HG02852 (cell line): ENCODE data around the gene SHLD2.
"Not testable (repeated sequence)": the region's sequence is repeated elsewhere in the genome, so short reads cannot be mapped to it uniquely, and the experiment has no call there.

Source experiments
- ATAC-seq: cut with Tn5 transposase; IDR thresholded peaks from one replicate; pipeline ENCODE4 v1.9.1; 2021; ENCODE audit warnings: mild to moderate bottlenecking, moderate library complexity; ENCODE audit not compliant: unreplicated experiment

Gene SHLD2

DNA sequence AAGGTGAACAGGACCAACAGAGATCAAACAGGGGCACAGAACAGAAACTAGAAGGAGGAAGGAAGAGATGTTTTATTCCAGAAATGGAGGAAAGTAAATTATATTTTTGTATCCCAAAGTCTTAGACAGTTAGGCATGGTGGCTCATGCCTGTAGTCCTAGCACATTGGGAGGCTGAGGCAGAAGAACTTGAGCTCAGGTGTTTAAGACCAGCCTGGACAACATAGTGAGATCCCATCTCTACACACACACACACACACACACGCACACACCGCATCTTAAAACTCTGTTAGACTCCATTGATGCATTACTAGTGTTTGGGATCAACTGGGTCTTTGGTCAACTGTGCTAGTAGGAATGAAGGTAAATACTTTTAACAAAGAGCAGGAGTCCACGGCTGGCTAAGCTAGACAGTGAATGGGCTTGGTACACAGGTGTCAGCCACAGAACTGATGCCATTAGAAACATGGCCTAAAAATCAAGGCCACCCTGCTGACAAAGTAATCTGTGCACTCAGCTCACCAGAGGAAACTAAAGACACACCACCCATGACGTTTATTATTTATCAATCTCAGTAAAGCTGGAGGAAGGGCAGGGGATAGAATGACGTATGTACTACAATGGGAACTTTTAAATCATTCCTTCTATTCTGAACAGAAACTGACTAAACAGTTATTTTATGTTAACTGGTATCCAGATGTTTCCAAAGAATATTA, 11.3 kb upstream of the SHLD2 start:
- ATAC-seq: not testable (repeated sequence)

DNA sequence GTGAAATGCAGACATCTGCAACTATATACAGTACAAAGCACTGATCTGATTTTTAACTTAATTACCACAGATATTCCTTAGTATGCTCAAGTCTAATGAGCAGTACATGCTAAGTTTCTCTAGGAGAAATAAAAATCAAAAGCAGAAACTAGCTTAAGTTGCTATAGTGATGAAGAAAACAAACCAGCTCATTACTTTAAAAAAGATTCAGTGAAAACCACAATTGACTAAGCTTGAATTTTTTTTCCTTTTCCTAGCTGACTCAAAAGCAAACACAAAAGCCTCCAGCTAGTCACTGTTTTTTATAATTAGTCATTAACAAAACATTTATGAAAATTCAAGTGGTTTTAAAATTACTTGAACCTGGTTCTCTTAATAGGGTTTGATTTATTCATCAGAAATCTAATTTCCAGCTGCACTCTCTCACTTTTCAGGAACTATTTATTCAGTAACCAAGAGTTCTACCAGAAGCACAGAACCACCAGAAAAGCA, 10.7 kb upstream of the SHLD2 start:
- not testable (repeated sequence) for ATAC-seq

- no peak for ATAC-seq
Measured at GRCh38 chr10:87085537-87085936, 9.5 kb upstream of the SHLD2 start.

DNA sequence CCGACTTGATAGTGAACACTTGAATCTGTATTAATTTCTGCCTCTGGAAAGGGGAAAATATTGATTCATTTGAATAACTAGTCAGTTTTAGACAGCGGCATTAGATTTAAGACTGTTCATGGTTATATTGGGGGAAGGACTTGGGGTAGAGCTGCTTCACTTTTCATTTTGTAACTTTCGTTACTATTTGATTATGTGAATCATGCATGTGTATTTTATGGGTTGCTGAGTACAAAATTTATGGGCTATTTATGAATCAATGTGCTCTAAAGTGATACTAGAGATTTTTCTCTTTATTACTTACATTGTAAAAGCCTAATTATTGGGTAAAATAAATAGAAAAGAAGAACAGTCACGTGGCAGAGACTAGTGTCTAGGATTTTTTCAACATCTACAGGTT, 5.3 kb upstream of the SHLD2 start:
- no peak for ATAC-seq

- ATAC-seq: no peak
Measured at GRCh38 chr10:87090779-87091178, 4.2 kb upstream of the SHLD2 start.

DNA sequence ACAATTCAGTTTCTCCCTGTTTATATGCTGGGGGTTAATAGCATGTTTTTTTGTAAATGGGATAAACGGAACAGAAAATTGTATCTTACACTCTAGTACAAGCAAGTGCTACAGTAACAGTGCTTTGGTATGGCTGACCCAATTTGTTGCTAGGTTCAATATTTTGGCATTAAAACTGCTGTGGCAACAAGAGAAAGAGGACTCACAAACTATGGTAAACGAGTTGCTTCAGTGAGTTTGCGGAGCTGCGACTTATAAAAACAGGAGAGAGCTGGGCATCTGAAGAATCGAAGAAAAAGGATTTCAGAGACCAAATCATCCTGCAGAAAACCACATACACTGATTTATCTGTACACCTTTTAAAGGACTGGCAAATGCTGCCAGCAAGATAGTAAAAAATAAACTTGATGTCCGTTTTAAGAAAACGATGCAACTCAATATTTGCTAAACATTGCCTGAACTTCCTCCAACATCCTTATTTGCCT, 2.6 kb upstream of the SHLD2 start:
- ATAC-seq: no peak

GRCh38 chr10:87092861-87093631, 2.0 kb upstream of the SHLD2 start:
- no peak for ATAC-seq

DNA sequence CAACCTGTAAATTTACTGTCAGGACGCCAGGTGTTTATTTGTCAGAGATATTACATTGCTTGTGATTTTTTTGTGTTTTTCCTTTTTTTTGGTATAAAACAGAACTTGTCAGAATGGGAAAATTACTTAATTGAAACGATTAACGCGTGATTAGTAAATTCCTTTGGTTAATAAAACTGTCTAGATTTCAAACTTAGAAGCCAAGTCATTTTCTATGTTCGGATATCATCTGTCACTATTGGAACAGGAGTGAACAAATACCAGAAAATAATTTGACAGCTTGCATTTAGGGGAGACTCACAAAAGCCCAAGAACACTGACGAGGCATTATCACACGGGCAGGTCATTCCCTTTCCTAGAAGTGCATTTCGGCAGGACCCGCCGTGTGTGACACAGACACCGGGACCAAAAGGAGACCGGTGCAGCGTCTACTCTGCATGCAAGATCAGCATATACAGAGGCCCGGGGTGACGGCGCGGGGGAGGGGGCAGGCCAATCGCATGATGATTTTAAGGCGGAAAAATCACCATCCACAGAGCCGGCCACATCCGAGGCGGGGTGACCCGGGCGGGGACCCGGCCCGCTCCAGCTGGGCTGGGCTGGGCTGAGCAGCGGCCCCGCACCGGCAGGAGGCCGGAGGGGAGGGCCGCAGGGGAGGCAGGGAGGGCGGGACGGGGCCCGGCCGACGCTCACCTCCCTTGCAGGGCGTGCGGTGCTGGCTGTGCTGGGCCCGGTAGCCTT, 1.2 kb upstream of the SHLD2 start:
- ATAC-seq: peak; percentile 23

GRCh38 chr10:87095236-87095945, 385 bp downstream of the SHLD2 start:
- peak; percentile 62 for ATAC-seq

DNA sequence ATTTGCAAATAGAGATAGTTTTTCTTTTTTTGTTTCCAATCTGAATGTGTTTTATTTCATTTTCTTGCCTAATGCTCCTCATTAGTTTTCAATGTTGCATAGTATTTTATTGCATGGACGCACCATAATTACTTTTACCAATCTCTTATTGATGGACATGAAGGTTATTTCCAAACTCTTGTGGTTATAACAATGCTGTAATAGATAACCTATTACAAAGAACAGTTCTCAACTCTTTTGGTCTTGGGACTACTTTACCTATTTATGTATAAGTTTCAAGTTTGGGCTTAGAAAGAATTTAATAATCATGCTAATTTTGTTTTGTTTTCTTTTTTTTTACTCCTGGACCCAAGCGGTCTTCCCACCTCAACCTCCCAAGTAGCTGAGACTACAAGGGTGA, 7.0 kb downstream of the SHLD2 start:
- ATAC-seq: no peak

- not testable (repeated sequence) for ATAC-seq
Measured at GRCh38 chr10:87104727-87105126, 9.7 kb downstream of the SHLD2 start.

DNA sequence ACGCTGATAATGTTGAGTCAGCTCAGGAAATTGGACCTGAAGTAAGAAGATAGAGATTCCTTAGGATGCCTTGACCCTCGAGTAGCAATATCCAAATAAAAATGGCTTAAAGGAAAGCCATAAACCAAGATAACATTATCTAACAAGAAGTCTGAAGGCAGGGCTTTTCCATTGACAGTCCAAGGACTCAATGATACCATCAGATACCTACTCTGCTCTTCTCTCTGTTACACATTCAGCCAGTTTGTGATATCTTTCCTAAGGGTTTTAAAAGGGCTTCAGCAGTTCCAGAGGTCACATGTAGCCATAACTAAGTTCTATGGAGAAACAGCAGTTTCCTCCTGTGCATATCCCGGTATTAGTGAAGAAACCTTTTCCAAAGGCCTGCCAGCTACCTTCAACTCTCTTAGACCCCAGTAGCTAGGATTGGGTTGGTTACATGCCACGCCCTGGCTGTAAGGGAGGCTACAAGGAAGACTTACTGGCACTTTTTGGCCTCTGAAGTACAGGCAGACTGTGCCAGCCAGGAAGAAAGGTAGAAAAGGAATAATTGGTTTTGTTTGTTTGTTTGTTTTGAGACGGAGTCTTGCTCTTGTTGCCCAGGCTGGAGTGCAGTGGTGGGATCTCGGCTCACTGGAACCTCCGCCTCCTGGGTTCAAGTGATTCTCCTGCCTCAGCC, 10.6 kb downstream of the SHLD2 start:
- ATAC-seq: no peak

DNA sequence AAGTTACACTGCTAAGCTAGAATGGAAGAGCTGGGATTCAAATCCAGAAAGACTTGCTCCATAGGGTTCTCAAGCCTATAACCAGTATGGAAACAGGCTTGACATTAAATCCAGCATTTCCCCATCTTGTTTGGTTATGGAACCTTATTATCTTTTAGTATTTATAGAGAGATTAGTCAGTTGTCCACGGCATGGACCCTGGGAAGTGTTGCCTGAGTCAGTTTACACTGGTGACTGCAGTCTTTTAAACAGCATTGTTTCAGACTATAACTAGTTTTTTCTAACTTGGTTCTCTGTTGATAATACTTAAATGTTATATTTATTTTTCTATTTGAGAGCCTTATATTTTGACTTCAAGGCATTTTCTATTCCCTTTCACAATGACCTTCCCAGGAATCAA, 23.1 kb downstream of the SHLD2 start:
- ATAC-seq: not testable (repeated sequence)

DNA sequence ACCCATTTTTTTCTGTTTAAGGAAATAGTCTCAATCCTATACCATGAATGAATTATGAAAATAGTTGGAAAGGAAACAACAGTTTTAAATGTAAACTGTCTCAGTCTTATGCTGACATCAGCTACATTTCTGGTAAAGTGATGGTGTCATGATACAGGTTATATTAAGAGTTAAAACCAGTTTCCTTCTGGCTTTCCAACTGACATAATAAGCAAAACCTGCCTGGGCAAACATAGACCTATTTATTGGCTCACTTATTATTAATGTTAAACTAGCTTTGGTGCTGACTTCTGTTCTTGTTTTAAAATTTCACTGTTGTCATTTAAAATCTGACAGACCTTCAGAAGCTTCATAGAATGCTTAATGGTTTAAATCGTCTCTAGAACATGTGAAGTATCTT, 24.0 kb downstream of the SHLD2 start:
- not testable (repeated sequence) for ATAC-seq

- not testable (repeated sequence) for ATAC-seq
Measured at GRCh38 chr10:87123351-87123750, 28.3 kb downstream of the SHLD2 start.

GRCh38 chr10:87127048-87127447, 32.0 kb downstream of the SHLD2 start:
- not testable (repeated sequence) for ATAC-seq

DNA sequence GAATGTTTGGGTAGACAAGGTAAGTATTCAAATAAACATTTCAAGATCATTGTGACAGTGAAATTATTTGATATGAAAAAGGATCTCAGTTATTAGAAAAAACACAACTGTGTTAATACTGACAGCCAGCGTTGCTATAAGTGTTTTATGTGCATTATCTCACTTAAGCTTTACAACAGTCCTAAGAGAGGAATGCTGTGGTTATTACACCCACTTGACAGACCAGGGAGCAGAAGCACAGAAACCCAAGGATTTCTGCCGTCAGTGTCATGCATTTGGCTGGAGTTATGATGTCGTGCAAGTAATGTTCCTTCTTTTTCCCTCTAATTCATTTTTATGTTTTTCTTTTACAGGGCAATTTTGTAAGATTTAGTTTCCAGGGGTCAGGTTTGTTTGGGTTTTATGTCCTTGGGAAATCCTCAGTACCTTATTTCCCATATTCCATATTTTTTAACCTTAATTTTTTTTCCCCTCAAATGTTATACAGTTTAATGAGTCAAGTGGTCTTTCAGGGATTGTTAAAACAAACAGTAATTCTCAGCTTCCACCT, 32.7 kb downstream of the SHLD2 start:
- not testable (repeated sequence) for ATAC-seq

DNA sequence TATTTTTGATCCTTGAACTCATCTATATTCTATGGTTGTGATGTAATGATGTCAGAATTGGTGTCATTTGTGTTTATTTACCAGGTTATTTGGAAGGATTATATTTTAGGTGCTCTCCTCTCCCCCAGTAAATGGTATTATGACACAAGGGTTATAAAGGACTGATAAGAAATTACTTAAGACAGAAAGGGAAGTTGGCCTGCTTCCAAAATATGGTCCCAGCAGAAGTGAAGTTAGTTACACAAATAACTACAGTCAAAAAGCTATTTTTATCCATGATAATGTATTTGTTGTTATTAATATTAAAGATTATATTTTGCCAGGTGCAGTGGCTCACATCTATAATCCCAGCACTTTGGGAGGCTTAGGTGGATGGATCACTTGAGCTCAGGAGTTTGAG, 37.2 kb downstream of the SHLD2 start:
- ATAC-seq: not testable (repeated sequence)

GRCh38 chr10:87133936-87134335, 38.9 kb downstream of the SHLD2 start:
- not testable (repeated sequence) for ATAC-seq

GRCh38 chr10:87134440-87134839, 39.4 kb downstream of the SHLD2 start:
- ATAC-seq: not testable (repeated sequence)
